GM13976 (cell line): Measurements from ENCODE around the gene POLK.
A peak's percentile ranks its signal among the peaks of the same experiment; 100 is the strongest.

Experiments used
- DNase-seq: peaks from one replicate; pipeline ENCODE4 v3.0.0; 2012; ENCODE audit warnings: low spot score
- CTCF ChIP-seq: IDR thresholded peaks from 2 replicates; pipeline ENCODE4 v1.5.1; 2012; ENCODE audit warnings: borderline replicate concordance, mild to moderate bottlenecking; ENCODE audit not compliant: insufficient read depth; ENCODE audit errors: extremely low read depth, missing control alignments, control extremely low read depth
- in situ Hi-C: fragments of 300-500 bp; cut with MboI; formaldehyde crosslinking; loops from one replicate; pipeline ENCODE4 v1.12.0; 2022; ENCODE audit warnings: low sequenced_read_pairs, mixed read lengths, inconsistent platforms; ENCODE audit not compliant: unreplicated experiment

POLK gene

GRCh38 chr5:75630875-75631274, 119.2 kb downstream of the POLK start:
- TF ChIP-seq CTCF: no peak
- no peak for DNase-seq
- in situ Hi-C loops: no loop called here

GRCh38 chr5:75632321-75632720, 120.6 kb downstream of the POLK start:
- DNase-seq: no peak
- in situ Hi-C loops: no loop called here
- TF ChIP-seq CTCF: no peak

- TF ChIP-seq CTCF: no peak
- DNase-seq: no peak
- in situ Hi-C loops: no loop called here
These were observed 126.3 kb downstream of the POLK start for GRCh38 chr5:75637949-75638348.

GRCh38 chr5:75639535-75640311, 128.0 kb downstream of the POLK start:
- in situ Hi-C loops: no loop called here
- no peak for DNase-seq
- TF ChIP-seq CTCF: no peak

GRCh38 chr5:75640395-75640794, 128.7 kb downstream of the POLK start:
- no peak for TF ChIP-seq CTCF
- in situ Hi-C loops: no loop called here
- DNase-seq: no peak

- in situ Hi-C loops: no loop called here
- TF ChIP-seq CTCF: no peak
- no peak for DNase-seq
These were observed 129.1 kb downstream of the POLK start for GRCh38 chr5:75640826-75641225.

- DNase-seq: peak; percentile 41
- in situ Hi-C loops: no loop called here
- TF ChIP-seq CTCF: no peak
These were observed 137.0 kb downstream of the POLK start for GRCh38 chr5:75648712-75649111.
